ENCODE measurements around the gene TRIP11.

- no peak for TF ChIP-seq EZH2 (IDR thresholded peaks at IDR 0.05)
- TF ChIP-seq POLR2AphosphoS5 (IDR thresholded peaks at IDR 0.05; ENCODE audit: borderline replicate concordance, low read depth, low read length), result no peak
Observed at GRCh38 chr14:91942128-91942527, 97.7 kb downstream of the TRIP11 start.

All from SK-N-MC (cell line).